Measurements from ENCODE around the gene SNX7. TPM values are rescaled to one million over a fixed set of nuclear protein-coding genes. Genes with fewer than 3 reads are reported as not detected.

Gene SNX7
- total and polyA plus RNA-seq, 9 of the 15 experiments (the other 6 are each of a cell fraction or from before 2014, with no cell fraction given): 0.09 TPM; not detected in 8

GRCh38 chr1:98668733-98669132 is 7.2 kb downstream of the SNX7 start (continued):
- TF ChIP-seq SNRNP70 (optimal IDR thresholded peaks at IDR 0.05; ENCODE audit: low read depth, low read length): no peak
- TF ChIP-seq HES1 (IDR thresholded peaks at IDR 0.05; ENCODE audit: low read depth): no peak
- TF ChIP-seq SIN3A (IDR thresholded peaks at IDR 0.05; ENCODE audit: borderline replicate concordance in 2 of 2, control insufficient read depth in 1 of 2, low read depth in 2 of 2, low read length in 2 of 2): no peak
- no peak for TF ChIP-seq ZNF133 (CRISPR knock-in tag; IDR thresholded peaks at IDR 0.05)
- TF ChIP-seq POLR3G (IDR thresholded peaks at IDR 0.05; ENCODE audit: extremely low read depth, insufficient read length, insufficient replicate concordance): no peak
- no peak for TF ChIP-seq SETDB1 (IDR thresholded peaks at IDR 0.05; ENCODE audit: low read length)
- no peak for TF ChIP-seq THAP12 (CRISPR knock-in tag; IDR thresholded peaks at IDR 0.05)
- no peak for TF ChIP-seq PHF21A (IDR thresholded peaks at IDR 0.05; ENCODE audit: borderline replicate concordance, low read depth)
- TF ChIP-seq, protein P1, sequence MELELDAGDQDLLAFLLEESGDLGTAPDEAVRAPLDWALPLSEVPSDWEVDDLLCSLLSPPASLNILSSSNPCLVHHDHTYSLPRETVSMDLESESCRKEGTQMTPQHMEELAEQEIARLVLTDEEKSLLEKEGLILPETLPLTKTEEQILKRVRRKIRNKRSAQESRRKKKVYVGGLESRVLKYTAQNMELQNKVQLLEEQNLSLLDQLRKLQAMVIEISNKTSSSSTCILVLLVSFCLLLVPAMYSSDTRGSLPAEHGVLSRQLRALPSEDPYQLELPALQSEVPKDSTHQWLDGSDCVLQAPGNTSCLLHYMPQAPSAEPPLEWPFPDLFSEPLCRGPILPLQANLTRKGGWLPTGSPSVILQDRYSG (tag; conservative IDR thresholded peaks at IDR 0.05; ENCODE audit: low read depth): no peak
- no peak for TF ChIP-seq ZNF146 (CRISPR knock-in tag; IDR thresholded peaks at IDR 0.05; ENCODE audit: unreplicated experiment)
- TF ChIP-seq, protein P2, sequence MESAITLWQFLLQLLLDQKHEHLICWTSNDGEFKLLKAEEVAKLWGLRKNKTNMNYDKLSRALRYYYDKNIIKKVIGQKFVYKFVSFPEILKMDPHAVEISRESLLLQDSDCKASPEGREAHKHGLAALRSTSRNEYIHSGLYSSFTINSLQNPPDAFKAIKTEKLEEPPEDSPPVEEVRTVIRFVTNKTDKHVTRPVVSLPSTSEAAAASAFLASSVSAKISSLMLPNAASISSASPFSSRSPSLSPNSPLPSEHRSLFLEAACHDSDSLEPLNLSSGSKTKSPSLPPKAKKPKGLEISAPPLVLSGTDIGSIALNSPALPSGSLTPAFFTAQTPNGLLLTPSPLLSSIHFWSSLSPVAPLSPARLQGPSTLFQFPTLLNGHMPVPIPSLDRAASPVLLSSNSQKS (CRISPR knock-in tag; IDR thresholded peaks at IDR 0.05): no peak
